Ishikawa (cell line): ENCODE measurements around the gene C1D.

Source experiments
- CEBPB ChIP-seq: IDR thresholded peaks from 2 replicates; pipeline ENCODE4 v1.6.1; 2012
- EP300 ChIP-seq: IDR thresholded peaks from 2 replicates; pipeline ENCODE4 v1.6.1; 2012; ENCODE audit warnings: borderline replicate concordance
- FOXM1 ChIP-seq: IDR thresholded peaks from 2 replicates; pipeline ENCODE4 v1.6.1; 2012; ENCODE audit warnings: low read depth, borderline replicate concordance
- RAD21 ChIP-seq: IDR thresholded peaks from 2 replicates; pipeline ENCODE4 v1.6.1; 2012; ENCODE audit warnings: low read depth
- TAF1 ChIP-seq: IDR thresholded peaks from 2 replicates; pipeline ENCODE4 v1.6.1; 2012; ENCODE audit warnings: low read depth, mild to moderate bottlenecking
- TEAD4 ChIP-seq: IDR thresholded peaks from 2 replicates; pipeline ENCODE4 v1.6.1; 2012
- YY1 ChIP-seq: IDR thresholded peaks from 2 replicates; pipeline ENCODE4 v1.6.1; 2012; ENCODE audit warnings: low read depth
- TF ChIP-seq, protein P1 (sequence below): IDR thresholded peaks from 2 replicates; pipeline ENCODE4 v1.6.1; 2012
- TF ChIP-seq, protein P2 (sequence below): IDR thresholded peaks from 2 replicates; pipeline ENCODE4 v1.6.1; 2012; ENCODE audit warnings: low read depth, mild to moderate bottlenecking

DNA sequence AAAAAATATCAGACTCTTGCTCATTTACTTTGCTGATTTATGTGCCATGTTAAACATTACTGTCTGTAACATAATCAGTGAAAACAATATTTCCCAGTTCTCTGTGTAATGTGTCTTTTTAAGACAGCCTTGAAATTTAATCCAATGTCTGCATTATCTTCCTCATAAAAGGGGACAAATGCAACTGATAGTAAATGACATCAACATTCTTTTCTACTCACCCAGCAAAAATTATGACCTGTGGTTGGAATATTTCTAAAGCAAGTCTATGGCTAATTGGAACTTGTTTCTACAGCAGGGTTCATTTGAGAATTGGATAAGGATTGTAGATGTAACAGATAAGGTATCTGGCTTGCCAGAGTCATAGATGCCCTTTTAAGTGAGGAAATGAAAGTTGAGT, 34.8 kb downstream of the C1D start:
- TF ChIP-seq EP300 (no peak), RAD21 (no peak), CEBPB (no peak), YY1 (no peak), FOXM1 (no peak), TEAD4 (no peak), TAF1 (no peak)
- TF ChIP-seq, protein P1, sequence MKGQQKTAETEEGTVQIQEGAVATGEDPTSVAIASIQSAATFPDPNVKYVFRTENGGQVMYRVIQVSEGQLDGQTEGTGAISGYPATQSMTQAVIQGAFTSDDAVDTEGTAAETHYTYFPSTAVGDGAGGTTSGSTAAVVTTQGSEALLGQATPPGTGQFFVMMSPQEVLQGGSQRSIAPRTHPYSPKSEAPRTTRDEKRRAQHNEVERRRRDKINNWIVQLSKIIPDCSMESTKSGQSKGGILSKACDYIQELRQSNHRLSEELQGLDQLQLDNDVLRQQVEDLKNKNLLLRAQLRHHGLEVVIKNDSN = no peak
- TF ChIP-seq, protein P2, sequence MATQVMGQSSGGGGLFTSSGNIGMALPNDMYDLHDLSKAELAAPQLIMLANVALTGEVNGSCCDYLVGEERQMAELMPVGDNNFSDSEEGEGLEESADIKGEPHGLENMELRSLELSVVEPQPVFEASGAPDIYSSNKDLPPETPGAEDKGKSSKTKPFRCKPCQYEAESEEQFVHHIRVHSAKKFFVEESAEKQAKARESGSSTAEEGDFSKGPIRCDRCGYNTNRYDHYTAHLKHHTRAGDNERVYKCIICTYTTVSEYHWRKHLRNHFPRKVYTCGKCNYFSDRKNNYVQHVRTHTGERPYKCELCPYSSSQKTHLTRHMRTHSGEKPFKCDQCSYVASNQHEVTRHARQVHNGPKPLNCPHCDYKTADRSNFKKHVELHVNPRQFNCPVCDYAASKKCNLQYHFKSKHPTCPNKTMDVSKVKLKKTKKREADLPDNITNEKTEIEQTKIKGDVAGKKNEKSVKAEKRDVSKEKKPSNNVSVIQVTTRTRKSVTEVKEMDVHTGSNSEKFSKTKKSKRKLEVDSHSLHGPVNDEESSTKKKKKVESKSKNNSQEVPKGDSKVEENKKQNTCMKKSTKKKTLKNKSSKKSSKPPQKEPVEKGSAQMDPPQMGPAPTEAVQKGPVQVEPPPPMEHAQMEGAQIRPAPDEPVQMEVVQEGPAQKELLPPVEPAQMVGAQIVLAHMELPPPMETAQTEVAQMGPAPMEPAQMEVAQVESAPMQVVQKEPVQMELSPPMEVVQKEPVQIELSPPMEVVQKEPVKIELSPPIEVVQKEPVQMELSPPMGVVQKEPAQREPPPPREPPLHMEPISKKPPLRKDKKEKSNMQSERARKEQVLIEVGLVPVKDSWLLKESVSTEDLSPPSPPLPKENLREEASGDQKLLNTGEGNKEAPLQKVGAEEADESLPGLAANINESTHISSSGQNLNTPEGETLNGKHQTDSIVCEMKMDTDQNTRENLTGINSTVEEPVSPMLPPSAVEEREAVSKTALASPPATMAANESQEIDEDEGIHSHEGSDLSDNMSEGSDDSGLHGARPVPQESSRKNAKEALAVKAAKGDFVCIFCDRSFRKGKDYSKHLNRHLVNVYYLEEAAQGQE = no peak
